Measurements from ENCODE around the gene PARL.
"Not testable (repeated sequence)": the region's sequence is repeated elsewhere in the genome, so short reads cannot be mapped to it uniquely, and the experiment has no call there.

Gene PARL

GRCh38 chr3:183789826-183790225 lies 94.9 kb downstream of the PARL start:
- no peak overlapping the region for H3K18ac ChIP-seq (ENCODE audit: low read depth in 1 of 2, low read length in 2 of 2)
- H3K79me1 ChIP-seq (replicated peaks; ENCODE audit: low read length, poor library complexity, severe bottlenecking): peaks cover 17% of the 10 kb centered on the region
- H2BK120ac ChIP-seq (ENCODE audit: low read depth, low read length): no peak overlapping the region
- no peak overlapping the region for H3K4me2 ChIP-seq (ENCODE audit: low read length, poor library complexity, severe bottlenecking)
- no peak overlapping the region for H2BK5ac ChIP-seq (ENCODE audit: low read depth, low read length, poor library complexity, severe bottlenecking)
- H3K4me1 ChIP-seq (ENCODE audit: control insufficient read depth, insufficient read depth, low read depth, low read length): no peaks in the 10 kb centered on the region
- H2BK15ac ChIP-seq (ENCODE audit: low read depth, poor library complexity, severe bottlenecking): no peak overlapping the region
- H3K27ac ChIP-seq (ENCODE audit: low read length, poor library complexity, severe bottlenecking): no peak overlapping the region
- H3K4ac ChIP-seq (ENCODE audit: low read depth in 1 of 2, low read length in 2 of 2): no peak overlapping the region
- H3K9ac ChIP-seq (ENCODE audit: low read length): peak overlapping the region; percentile 4
- H3K14ac ChIP-seq (ENCODE audit: low read length in 2 of 2): no peak overlapping the region
- no peak overlapping the region for H4K91ac ChIP-seq (ENCODE audit: low read length)
- no peak overlapping the region for H4K8ac ChIP-seq (ENCODE audit: low read length)
- H3K36me3 ChIP-seq (ENCODE audit: control insufficient read depth in 1 of 2, insufficient read depth in 2 of 2, low read depth in 1 of 2, low read length in 2 of 2): peaks cover 29 to 76% of the 10 kb centered on the region in 2 experiments
- no peaks in the 10 kb centered on the region for H3K9me3 ChIP-seq (ENCODE audit: control insufficient read depth, low read length)
- H3K4me3 ChIP-seq (ENCODE audit: insufficient read depth in 1 of 2, low read depth in 1 of 2, low read length in 2 of 2): no peak overlapping the region
- no peak for DNase-seq
- no peak overlapping the region for H3K23ac ChIP-seq (ENCODE audit: low read length in 2 of 2)
- no peak overlapping the region for H2AK5ac ChIP-seq (ENCODE audit: low read length, severe bottlenecking)
- WGBS: 98% methylated on average over 3 of the region's 4 CpGs
- H2BK12ac ChIP-seq (ENCODE audit: low read length in 2 of 2): no peak overlapping the region
- no peaks in the 10 kb centered on the region for H3K27me3 ChIP-seq (ENCODE audit: control insufficient read depth in 1 of 2, insufficient read depth in 1 of 2, low read length in 2 of 2)
- no peak overlapping the region for H2AFZ ChIP-seq (ENCODE audit: low read depth, low read length)

GRCh38 chr3:183784503-183784902 lies 100.2 kb downstream of the PARL start:
- H3K4ac ChIP-seq (ENCODE audit: low read depth in 1 of 2, low read length in 2 of 2); H3K18ac ChIP-seq (ENCODE audit: low read depth in 1 of 2, low read length in 2 of 2); H3K4me2 ChIP-seq (ENCODE audit: low read length, poor library complexity, severe bottlenecking); H4K8ac ChIP-seq (ENCODE audit: low read length); H4K91ac ChIP-seq (ENCODE audit: low read length); H3K27ac ChIP-seq (ENCODE audit: low read length, poor library complexity, severe bottlenecking); H3K14ac ChIP-seq (ENCODE audit: low read length in 2 of 2); DNase-seq; H3K27me3 ChIP-seq (ENCODE audit: control insufficient read depth in 1 of 2, insufficient read depth in 1 of 2, low read length in 2 of 2); H2BK15ac ChIP-seq (ENCODE audit: low read depth, poor library complexity, severe bottlenecking); H2AK5ac ChIP-seq (ENCODE audit: low read length, severe bottlenecking); H3K4me3 ChIP-seq (ENCODE audit: insufficient read depth in 1 of 2, low read depth in 1 of 2, low read length in 2 of 2); H2BK12ac ChIP-seq (ENCODE audit: low read length in 2 of 2); H2BK120ac ChIP-seq (ENCODE audit: low read depth, low read length); H3K9me3 ChIP-seq (ENCODE audit: control insufficient read depth, low read length); H3K4me1 ChIP-seq (ENCODE audit: control insufficient read depth, insufficient read depth, low read depth, low read length); H3K23ac ChIP-seq (ENCODE audit: low read length in 2 of 2); H2AFZ ChIP-seq (ENCODE audit: low read depth, low read length); H3K9ac ChIP-seq (ENCODE audit: low read length): not testable (repeated sequence)
- H3K36me3 ChIP-seq (ENCODE audit: control insufficient read depth in 1 of 2, insufficient read depth in 2 of 2, low read depth in 1 of 2, low read length in 2 of 2): peaks cover 33 to 77% of the 10 kb centered on the region in 2 experiments
- H3K79me1 ChIP-seq (replicated peaks; ENCODE audit: low read length, poor library complexity, severe bottlenecking): peaks cover 18% of the 10 kb centered on the region
- H2BK5ac ChIP-seq (ENCODE audit: low read depth, low read length, poor library complexity, severe bottlenecking): peak overlapping the region; percentile 31
- WGBS: 96% methylated on average over 10 of the region's 10 CpGs

DNA sequence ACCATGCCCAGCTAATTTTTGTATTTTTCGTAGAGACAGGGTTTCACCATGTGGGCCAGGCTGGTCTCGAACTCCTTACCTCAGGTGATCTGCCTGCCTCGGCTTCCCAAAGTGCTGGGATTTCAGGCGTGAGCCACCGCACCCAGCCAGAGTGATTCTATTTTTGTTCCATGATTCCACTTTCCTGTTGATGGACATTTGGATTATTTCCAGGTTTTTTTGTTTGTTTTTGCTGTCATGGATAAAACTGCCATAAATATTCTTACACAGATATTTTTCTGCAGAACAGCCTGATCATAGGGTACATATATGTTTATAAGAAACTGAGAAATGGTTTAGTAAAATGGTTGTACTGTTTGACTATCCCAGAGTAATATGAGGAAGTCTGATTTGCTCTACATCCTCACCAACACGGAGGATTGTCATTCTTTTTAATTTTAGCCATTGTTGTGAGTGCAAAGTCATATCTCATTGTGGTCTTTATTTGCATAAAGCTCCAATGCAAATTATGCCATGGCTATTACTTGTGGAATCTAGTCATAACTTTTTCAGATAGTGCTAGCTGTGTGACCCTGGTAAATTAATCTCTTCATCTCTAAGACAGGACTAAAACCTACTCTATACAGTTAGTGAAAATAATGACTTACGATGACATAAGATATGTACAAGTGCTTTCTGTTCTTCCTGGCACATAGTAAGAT lies 102.0 kb downstream of the PARL start:
- Histone ChIP-seq H3K4me1 (ENCODE audit: control insufficient read depth, insufficient read depth, low read depth, low read length) (no peaks in the 10 kb centered on the region), H2AK5ac (ENCODE audit: low read length, severe bottlenecking) (no peak overlapping the region), H3K27ac (ENCODE audit: low read length, poor library complexity, severe bottlenecking) (no peak overlapping the region), H3K18ac (ENCODE audit: low read depth in 1 of 2, low read length in 2 of 2) (no peak overlapping the region), H2BK120ac (ENCODE audit: low read depth, low read length) (no peak overlapping the region), H3K9me3 (ENCODE audit: control insufficient read depth, low read length) (no peaks in the 10 kb centered on the region), H2AFZ (ENCODE audit: low read depth, low read length) (no peak overlapping the region), H2BK15ac (ENCODE audit: low read depth, poor library complexity, severe bottlenecking) (no peak overlapping the region), H3K27me3 (ENCODE audit: control insufficient read depth in 1 of 2, insufficient read depth in 1 of 2, low read length in 2 of 2) (no peaks in the 10 kb centered on the region), H2BK5ac (ENCODE audit: low read depth, low read length, poor library complexity, severe bottlenecking) (no peak overlapping the region), H3K4me3 (ENCODE audit: insufficient read depth in 1 of 2, low read depth in 1 of 2, low read length in 2 of 2) (no peak overlapping the region), H2BK12ac (ENCODE audit: low read length in 2 of 2) (no peak overlapping the region), H4K91ac (ENCODE audit: low read length) (no peak overlapping the region), H4K8ac (ENCODE audit: low read length) (no peak overlapping the region), H3K79me1 (replicated peaks; ENCODE audit: low read length, poor library complexity, severe bottlenecking) (peaks cover 17% of the 10 kb centered on the region), H3K23ac (ENCODE audit: low read length in 2 of 2) (no peak overlapping the region), H3K4me2 (ENCODE audit: low read length, poor library complexity, severe bottlenecking) (no peak overlapping the region), H3K14ac (ENCODE audit: low read length in 2 of 2) (no peak overlapping the region), H3K9ac (ENCODE audit: low read length) (no peak overlapping the region), H3K4ac (ENCODE audit: low read depth in 1 of 2, low read length in 2 of 2) (no peak overlapping the region), H3K36me3 (ENCODE audit: control insufficient read depth in 1 of 2, insufficient read depth in 2 of 2, low read depth in 1 of 2, low read length in 2 of 2) (peaks cover 39 to 79% of the 10 kb centered on the region in 2 experiments)
- 98% methylated on average over 5 of the region's 7 CpGs for WGBS
- DNase-seq: no peak

DNA sequence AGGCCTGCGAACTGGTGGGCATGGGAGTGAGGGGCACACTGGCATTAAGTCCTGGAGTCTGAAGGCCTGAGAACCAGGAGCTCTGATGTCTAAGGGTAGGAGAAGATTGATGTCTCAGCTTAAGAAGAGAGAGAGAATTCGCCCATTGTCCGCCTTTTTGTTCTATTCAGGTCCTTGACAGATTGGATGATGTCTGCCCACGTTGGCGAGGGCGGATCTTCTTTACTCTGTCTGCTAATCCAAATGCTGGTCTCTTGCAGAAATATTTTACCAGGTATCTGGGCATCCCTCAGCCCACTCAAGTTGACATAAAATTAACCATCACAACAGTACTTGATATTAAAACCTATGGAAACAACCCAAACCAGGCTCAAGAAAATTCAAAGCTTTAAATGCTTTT lies 103.4 kb downstream of the PARL start:
- Histone ChIP-seq H4K91ac (ENCODE audit: low read length) (no peak overlapping the region), H4K8ac (ENCODE audit: low read length) (no peak overlapping the region), H3K23ac (ENCODE audit: low read length in 2 of 2) (no peak overlapping the region), H3K18ac (ENCODE audit: low read depth in 1 of 2, low read length in 2 of 2) (no peak overlapping the region), H3K36me3 (ENCODE audit: control insufficient read depth in 1 of 2, insufficient read depth in 2 of 2, low read depth in 1 of 2, low read length in 2 of 2) (peaks cover 43 to 79% of the 10 kb centered on the region in 2 experiments), H2BK15ac (ENCODE audit: low read depth, poor library complexity, severe bottlenecking) (no peak overlapping the region), H3K4me2 (ENCODE audit: low read length, poor library complexity, severe bottlenecking) (no peak overlapping the region), H2BK120ac (ENCODE audit: low read depth, low read length) (no peak overlapping the region), H3K9ac (ENCODE audit: low read length) (no peak overlapping the region), H3K27ac (ENCODE audit: low read length, poor library complexity, severe bottlenecking) (no peak overlapping the region), H3K4me3 (ENCODE audit: insufficient read depth in 1 of 2, low read depth in 1 of 2, low read length in 2 of 2) (no peak overlapping the region), H3K4ac (ENCODE audit: low read depth in 1 of 2, low read length in 2 of 2) (no peak overlapping the region), H2AFZ (ENCODE audit: low read depth, low read length) (no peak overlapping the region), H2BK5ac (ENCODE audit: low read depth, low read length, poor library complexity, severe bottlenecking) (no peak overlapping the region), H3K9me3 (ENCODE audit: control insufficient read depth, low read length) (no peaks in the 10 kb centered on the region), H3K4me1 (ENCODE audit: control insufficient read depth, insufficient read depth, low read depth, low read length) (no peaks in the 10 kb centered on the region), H3K79me1 (replicated peaks; ENCODE audit: low read length, poor library complexity, severe bottlenecking) (peaks cover 17% of the 10 kb centered on the region), H3K14ac (ENCODE audit: low read length in 2 of 2) (no peak overlapping the region), H2BK12ac (ENCODE audit: low read length in 2 of 2) (no peak overlapping the region), H3K27me3 (ENCODE audit: control insufficient read depth in 1 of 2, insufficient read depth in 1 of 2, low read length in 2 of 2) (no peaks in the 10 kb centered on the region), H2AK5ac (ENCODE audit: low read length, severe bottlenecking) (no peak overlapping the region)
- WGBS: 98% methylated on average over 6 of the region's 6 CpGs
- no peak for DNase-seq
